Measurements from ENCODE around the gene PPFIBP1. TPM values are rescaled to one million over a fixed set of nuclear protein-coding genes. Genes with fewer than 3 reads are reported as not detected.

Gene PPFIBP1
- polyA plus RNA-seq, 1 donor (not counting 4 experiments of a cell fraction or from before 2014, with no cell fraction given) = 83.5 TPM

- Histone ChIP-seq H3K4me2 (ENCODE audit: control insufficient read depth, extremely low read depth, insufficient read depth, low read depth, low read length) (no peak overlapping the region), H3K4me1 (ENCODE audit: control insufficient read depth, extremely low read depth, insufficient read depth, low read length) (peaks cover 18% of the 10 kb centered on the region), H3K27ac (ENCODE audit: control insufficient read depth, insufficient read depth, low read length) (no peak overlapping the region), H3K9me3 (ENCODE audit: control insufficient read depth, low read depth, low read length) (no peaks in the 10 kb centered on the region), H3K4me3 (ENCODE audit: control insufficient read depth in 2 of 3, extremely low read depth in 1 of 3, insufficient read depth in 2 of 3, low read depth in 1 of 3, low read length in 3 of 3) (no peak overlapping the region), H3K9me1 (ENCODE audit: control insufficient read depth, extremely low read depth, insufficient read depth, low read length) (peaks cover 2% of the 10 kb centered on the region), H4K20me1 (ENCODE audit: control insufficient read depth, extremely low read depth, insufficient read depth, low read length) (no peaks in the 10 kb centered on the region), H3K27me3 (ENCODE audit: control insufficient read depth, extremely low read depth, insufficient read depth, low read length) (no peaks in the 10 kb centered on the region), H3K9ac (ENCODE audit: control insufficient read depth, extremely low read depth, insufficient read depth, low read length) (no peak overlapping the region), H3K36me3 (ENCODE audit: control insufficient read depth in 2 of 2, extremely low read depth in 1 of 2, insufficient read depth in 2 of 2, low read length in 2 of 2) (no peaks in the 10 kb centered on the region), H2AFZ (ENCODE audit: control insufficient read depth, low read length) (no peak overlapping the region), H3K79me2 (ENCODE audit: control insufficient read depth, insufficient read depth, low read length) (peaks cover 16% of the 10 kb centered on the region)
- FAIRE-seq (no peak), DNase-seq (ENCODE audit: low read depth, low spot score) (no peak)
- dilution Hi-C loops (cut with MboI; ENCODE audit: extremely low pct_ligation_motif_present, low sequenced_read_pairs) = no loop called here
- no peak for TF ChIP-seq EZH2 (IDR thresholded peaks at IDR 0.05; ENCODE audit: low read length)
- TF ChIP-seq, protein P1, sequence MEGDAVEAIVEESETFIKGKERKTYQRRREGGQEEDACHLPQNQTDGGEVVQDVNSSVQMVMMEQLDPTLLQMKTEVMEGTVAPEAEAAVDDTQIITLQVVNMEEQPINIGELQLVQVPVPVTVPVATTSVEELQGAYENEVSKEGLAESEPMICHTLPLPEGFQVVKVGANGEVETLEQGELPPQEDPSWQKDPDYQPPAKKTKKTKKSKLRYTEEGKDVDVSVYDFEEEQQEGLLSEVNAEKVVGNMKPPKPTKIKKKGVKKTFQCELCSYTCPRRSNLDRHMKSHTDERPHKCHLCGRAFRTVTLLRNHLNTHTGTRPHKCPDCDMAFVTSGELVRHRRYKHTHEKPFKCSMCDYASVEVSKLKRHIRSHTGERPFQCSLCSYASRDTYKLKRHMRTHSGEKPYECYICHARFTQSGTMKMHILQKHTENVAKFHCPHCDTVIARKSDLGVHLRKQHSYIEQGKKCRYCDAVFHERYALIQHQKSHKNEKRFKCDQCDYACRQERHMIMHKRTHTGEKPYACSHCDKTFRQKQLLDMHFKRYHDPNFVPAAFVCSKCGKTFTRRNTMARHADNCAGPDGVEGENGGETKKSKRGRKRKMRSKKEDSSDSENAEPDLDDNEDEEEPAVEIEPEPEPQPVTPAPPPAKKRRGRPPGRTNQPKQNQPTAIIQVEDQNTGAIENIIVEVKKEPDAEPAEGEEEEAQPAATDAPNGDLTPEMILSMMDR (optimal IDR thresholded peaks at IDR 0.05 in 1 of 3, IDR thresholded peaks at IDR 0.05 in 1 of 3, conservative IDR thresholded peaks at IDR 0.05 in 1 of 3; ENCODE audit: extremely low read depth in 1 of 3, insufficient read depth in 2 of 3, low read length in 3 of 3) = no peak
These were observed 2.9 kb upstream of the PPFIBP1 start for GRCh38 chr12:27521066-27521465.

GRCh38 chr12:27521981-27522380 is 2.0 kb upstream of the PPFIBP1 start:
- Histone ChIP-seq H3K27ac (ENCODE audit: control insufficient read depth, insufficient read depth, low read length) (no peak overlapping the region), H3K9me1 (ENCODE audit: control insufficient read depth, extremely low read depth, insufficient read depth, low read length) (peaks cover 2% of the 10 kb centered on the region), H3K4me2 (ENCODE audit: control insufficient read depth, extremely low read depth, insufficient read depth, low read depth, low read length) (no peak overlapping the region), H4K20me1 (ENCODE audit: control insufficient read depth, extremely low read depth, insufficient read depth, low read length) (no peaks in the 10 kb centered on the region), H3K4me1 (ENCODE audit: control insufficient read depth, extremely low read depth, insufficient read depth, low read length) (peaks cover 20% of the 10 kb centered on the region), H3K9ac (ENCODE audit: control insufficient read depth, extremely low read depth, insufficient read depth, low read length) (no peak overlapping the region), H3K9me3 (ENCODE audit: control insufficient read depth, low read depth, low read length) (no peaks in the 10 kb centered on the region), H3K4me3 (ENCODE audit: control insufficient read depth in 2 of 3, extremely low read depth in 1 of 3, insufficient read depth in 2 of 3, low read depth in 1 of 3, low read length in 3 of 3) (no peak overlapping the region), H3K79me2 (ENCODE audit: control insufficient read depth, insufficient read depth, low read length) (peaks cover 26% of the 10 kb centered on the region), H3K27me3 (ENCODE audit: control insufficient read depth, extremely low read depth, insufficient read depth, low read length) (no peaks in the 10 kb centered on the region), H2AFZ (ENCODE audit: control insufficient read depth, low read length) (no peak overlapping the region), H3K36me3 (ENCODE audit: control insufficient read depth in 2 of 2, extremely low read depth in 1 of 2, insufficient read depth in 2 of 2, low read length in 2 of 2) (no peaks in the 10 kb centered on the region)
- FAIRE-seq (no peak), DNase-seq (ENCODE audit: low read depth, low spot score) (no peak)
- dilution Hi-C loops (cut with MboI; ENCODE audit: extremely low pct_ligation_motif_present, low sequenced_read_pairs) = no loop called here
- no peak for TF ChIP-seq EZH2 (IDR thresholded peaks at IDR 0.05; ENCODE audit: low read length)
- TF ChIP-seq, protein P1 (optimal IDR thresholded peaks at IDR 0.05 in 1 of 3, IDR thresholded peaks at IDR 0.05 in 1 of 3, conservative IDR thresholded peaks at IDR 0.05 in 1 of 3; ENCODE audit: extremely low read depth in 1 of 3, insufficient read depth in 2 of 3, low read length in 3 of 3) = no peak
